D341Med (cell line): ENCODE data around the gene MGAT2.
"Not testable (repeated sequence)": the region's sequence is repeated elsewhere in the genome, so short reads cannot be mapped to it uniquely, and the experiment has no call there.

Experiments used
- DNase-seq: peaks from one replicate; pipeline ENCODE4 v3.0.0; 2012; ENCODE audit warnings: low spot score

The MGAT2 gene

GRCh38 chr14:49620182-49621113, at the start of gene MGAT2, which contains the start of gene RPL36AL:
Gene MGAT2 (plus strand): TSS chr14:49620799. CDS start chr14:49621269, 470 bp downstream.
Gene RPL36AL (minus strand): TSS chr14:49620626. CDS start chr14:49619104, 1,522 bp downstream.
- peak; percentile 98 for DNase-seq

GRCh38 chr14:49574038-49574437, 46.6 kb upstream of the MGAT2 start:
- DNase-seq = no peak

DNA sequence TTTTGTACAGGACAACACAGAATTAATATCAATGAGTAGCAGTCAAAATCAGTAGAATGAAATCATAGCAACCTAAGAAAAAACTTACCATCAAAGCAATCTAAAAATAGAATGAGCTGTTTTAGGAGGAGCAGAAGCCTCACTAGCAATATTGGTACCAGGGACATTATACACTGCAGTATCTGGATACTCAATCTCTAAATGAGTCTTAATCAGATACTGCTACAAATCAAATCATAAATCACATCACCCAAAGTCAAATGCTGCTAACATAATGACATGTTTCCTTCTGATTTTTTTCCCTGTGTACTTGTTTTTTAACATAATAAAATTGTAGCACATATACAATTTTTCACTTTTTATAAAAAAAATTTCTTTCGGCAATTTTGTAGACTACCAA, 42.5 kb upstream of the MGAT2 start:
- DNase-seq = no peak

DNA sequence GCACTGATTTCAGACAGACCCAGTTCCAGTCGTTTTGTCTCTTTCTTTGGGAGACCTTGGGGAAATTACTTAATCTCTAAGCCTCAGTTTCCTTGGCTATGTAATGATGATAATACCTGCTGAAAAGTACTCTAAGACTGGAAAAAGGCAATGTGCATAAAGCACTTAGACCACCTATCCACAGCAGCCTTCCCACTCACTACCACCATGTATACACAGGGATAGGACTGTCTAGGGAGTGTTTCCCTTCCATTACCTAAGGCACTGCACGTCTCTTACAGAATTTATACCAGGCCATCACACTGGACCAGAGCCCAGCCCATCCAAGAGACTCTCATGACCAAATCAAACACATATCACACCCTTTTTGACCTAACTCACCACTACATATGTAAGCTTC, 40.8 kb upstream of the MGAT2 start:
- no peak for DNase-seq

GRCh38 chr14:49581209-49582112, 39.1 kb upstream of the MGAT2 start:
- no peak for DNase-seq

GRCh38 chr14:49582113-49582977, 38.3 kb upstream of the MGAT2 start:
- DNase-seq = no peak

DNA sequence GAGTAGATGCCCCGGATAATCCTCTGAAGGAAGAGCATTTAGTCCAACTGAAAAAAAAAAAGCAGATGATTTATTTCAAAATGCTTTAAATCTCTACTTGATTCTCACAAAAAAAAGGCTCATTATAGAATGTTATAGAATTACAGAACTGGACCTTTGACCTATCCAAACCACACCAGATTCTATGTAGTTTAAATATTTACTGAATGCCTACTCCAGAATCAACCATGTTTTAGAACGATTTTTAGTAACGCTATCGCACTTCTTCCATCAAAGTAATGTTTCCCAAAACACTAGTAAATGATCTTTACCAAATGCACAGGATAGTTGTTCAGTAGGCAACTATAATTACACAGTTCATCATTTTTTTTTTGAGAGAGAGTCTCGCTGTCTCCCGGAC, 37.0 kb upstream of the MGAT2 start:
- DNase-seq = no peak

GRCh38 chr14:49584058-49584457, 36.5 kb upstream of the MGAT2 start:
- DNase-seq = no peak

- DNase-seq = not testable (repeated sequence)
Measured at GRCh38 chr14:49584981-49585640, 35.5 kb upstream of the MGAT2 start.

- DNase-seq = peak; percentile 94
Measured at GRCh38 chr14:49585803-49586672, 34.6 kb upstream of the MGAT2 start, which contains the start of gene RPS29. Gene RPS29 (minus strand): TSS chr14:49586380. CDS start chr14:49586346, 34 bp downstream.

- DNase-seq = peak; percentile 43
Measured at GRCh38 chr14:49586673-49587460, 33.7 kb upstream of the MGAT2 start.

DNA sequence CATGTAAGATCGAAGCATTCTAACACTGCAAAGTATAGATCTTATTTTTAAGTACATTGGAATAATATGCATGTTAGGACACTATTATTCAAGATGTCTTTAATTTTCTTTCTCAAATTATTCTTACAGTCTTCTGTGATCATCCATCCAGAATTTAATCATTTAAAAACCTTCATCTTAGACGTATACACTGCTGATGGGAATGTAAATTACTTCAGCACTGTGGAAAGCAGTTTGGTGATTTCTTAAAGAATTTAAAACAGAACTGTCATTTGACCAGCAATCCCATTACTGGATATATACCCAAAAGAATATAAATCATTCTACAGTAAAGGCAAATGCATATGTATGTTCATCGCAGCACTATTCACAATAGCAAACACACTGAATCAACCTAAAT, 31.2 kb upstream of the MGAT2 start:
- DNase-seq = no peak

DNA sequence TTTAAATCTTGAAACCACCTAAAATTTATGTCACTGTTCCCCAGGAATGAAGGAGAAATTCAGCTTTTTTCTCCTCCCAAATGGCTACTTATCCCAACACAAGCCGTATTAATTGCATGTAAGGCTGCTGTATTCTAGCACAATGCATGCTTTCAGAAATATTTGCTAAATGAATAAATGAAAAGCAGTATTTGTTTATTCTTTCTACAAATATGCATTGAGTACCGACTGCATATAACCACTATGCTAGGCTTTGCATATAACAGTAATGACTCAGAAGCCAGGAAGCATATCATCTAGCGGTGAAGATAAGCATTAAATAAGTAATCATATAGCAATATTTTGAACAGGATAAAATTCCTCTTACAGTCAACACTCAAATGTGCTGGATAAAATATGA, 27.6 kb upstream of the MGAT2 start:
- DNase-seq = no peak

GRCh38 chr14:49594347-49595091, 26.1 kb upstream of the MGAT2 start:
- DNase-seq = no peak

DNA sequence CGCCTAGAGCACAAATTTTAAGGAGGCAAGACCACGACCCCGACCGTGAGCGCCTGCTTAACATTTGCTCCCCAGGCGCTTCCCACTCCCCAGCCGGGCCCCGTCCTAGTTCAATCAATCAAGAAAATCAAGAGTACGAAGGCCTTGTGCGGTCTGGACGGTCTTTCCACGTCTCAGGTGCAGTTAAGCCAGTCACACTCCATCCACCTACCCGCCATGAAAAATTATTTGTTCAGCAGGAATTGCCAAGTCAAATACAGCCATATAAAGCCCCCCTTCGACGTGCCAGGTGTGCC, 22.5 kb upstream of the MGAT2 start:
- no peak for DNase-seq

DNA sequence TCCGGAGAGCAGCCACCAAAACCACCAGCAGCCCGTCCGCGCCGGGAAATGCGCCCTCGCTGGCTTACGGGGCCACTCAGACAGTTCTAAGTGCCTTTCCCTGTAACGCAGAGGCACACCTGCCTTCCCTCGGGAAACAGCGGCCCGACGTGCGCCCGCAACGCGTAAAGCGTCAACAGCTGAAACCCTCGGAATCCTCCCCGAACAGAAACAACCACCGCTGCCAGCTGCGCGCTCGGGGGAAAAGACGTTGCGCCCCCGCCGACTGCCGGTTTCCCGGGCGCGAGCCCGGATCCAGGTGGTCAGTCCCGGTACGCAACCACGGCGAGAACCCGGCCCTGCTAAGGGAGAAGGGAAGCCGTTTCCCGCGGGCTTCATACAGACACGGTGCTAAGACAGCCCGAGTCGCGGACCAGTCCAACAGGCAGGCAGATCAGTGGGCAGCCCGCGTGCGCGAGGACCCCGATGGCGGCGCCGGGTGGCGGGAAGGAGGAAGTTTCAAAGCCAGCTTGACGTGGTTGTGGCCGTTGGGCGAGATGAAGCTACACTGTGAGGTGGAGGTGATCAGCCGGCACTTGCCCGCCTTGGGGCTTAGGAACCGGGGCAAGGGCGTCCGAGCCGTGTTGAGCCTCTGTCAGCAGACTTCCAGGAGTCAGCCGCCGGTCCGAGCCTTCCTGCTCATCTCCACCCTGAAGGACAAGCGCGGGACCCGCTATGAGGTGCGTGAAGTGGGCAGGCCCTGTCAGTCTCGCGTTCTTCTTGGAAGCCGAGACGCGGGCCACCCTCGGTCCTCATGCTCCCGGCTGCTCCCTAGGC, 21.9 kb upstream of the MGAT2 start, which contains the start of gene LRR1:
Gene LRR1, plus strand, starts transcription at position 456 of the 816 bp plus-strand sequence. Its CDS starts 81 bp downstream, at position 537.
- peak; percentile 89 for DNase-seq

GRCh38 chr14:49607583-49607982, 13.0 kb upstream of the MGAT2 start:
- no peak for DNase-seq

- DNase-seq = no peak
Measured at GRCh38 chr14:49612251-49612650, 8.3 kb upstream of the MGAT2 start.
